Activated gamma-delta T cell treated with anti-CD3 and anti-CD28 coated beads, Interleukin-2, amount 50 U/mL, for 16 hours (primary cell): ENCODE measurements around the gene CDH23.

ENCODE experiments used
- DNase-seq: peaks from one replicate; pipeline ENCODE4 v3.0.0-alpha.2; 2020; ENCODE audit warnings: low read depth

Gene CDH23

GRCh38 chr10:71856619-71857018 lies 459.9 kb downstream of the CDH23 start:
- DNase-seq, result no peak

- DNase-seq, result no peak
Observed at GRCh38 chr10:71857934-71858890, 461.5 kb downstream of the CDH23 start.

- DNase-seq, result no peak
Observed at GRCh38 chr10:71860243-71861029, 463.7 kb downstream of the CDH23 start.

DNA sequence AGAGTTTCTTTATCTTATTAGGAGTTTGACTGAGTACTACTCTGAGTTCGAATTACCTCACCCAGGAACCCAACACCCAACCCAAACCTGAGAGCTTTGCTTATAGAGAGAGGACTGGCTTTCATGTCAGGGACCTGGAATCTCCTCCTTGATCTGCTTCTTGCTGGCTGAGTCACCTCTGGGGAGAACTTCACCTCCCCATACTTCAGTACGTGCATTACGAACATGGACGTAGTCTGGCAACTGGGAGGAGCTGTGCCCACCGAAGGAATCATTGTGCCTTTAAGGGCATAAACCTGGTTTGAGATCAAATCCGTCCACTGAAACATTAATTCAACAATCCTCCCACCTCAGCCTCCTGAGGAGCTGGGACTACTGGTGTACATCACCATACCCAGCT lies 466.5 kb downstream of the CDH23 start:
- DNase-seq, result no peak

DNA sequence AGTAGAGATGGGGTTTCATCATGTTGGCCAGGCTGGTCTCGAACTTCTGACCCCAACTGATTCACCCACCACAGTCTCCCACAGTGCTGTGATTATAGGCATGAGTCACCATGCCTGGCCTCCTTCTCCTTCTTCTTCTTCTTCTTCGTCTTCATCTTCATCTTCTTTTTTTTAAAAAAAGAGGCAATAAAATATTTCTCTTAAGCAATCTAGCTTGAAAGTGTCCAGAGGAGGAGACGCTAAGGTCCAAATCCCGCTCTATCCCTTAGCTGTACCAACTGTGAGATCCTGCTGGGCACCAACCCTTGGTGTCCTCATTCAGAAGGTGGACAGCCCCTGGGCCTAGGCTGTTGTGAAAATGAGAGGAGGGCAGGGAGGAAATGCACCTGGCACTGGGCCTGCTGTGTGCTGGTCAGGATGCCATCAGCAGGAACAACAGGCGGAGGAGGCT lies 468.2 kb downstream of the CDH23 start:
- no peak for DNase-seq
